HepG2 (cell line): ENCODE measurements around the gene SYNJ2. TPM values are rescaled to one million over a fixed set of nuclear protein-coding genes. Genes with fewer than 3 reads are reported as not detected.

ENCODE experiments used
- AHR ChIP-seq: IDR thresholded peaks from 2 replicates; pipeline ENCODE4 v1.6.1; 2018; ENCODE audit warnings: missing genetic modification reagents, missing compliant biosample characterization
- ASH2L ChIP-seq: fragments of 300-600, 200-600 bp; sonication (generic); IDR thresholded peaks from 2 replicates; pipeline ENCODE4 v1.7.0; 2017; ENCODE audit warnings: low read depth, mild to moderate bottlenecking, moderate library complexity, mixed read lengths, low read length; ENCODE audit not compliant: insufficient read length
- ATRX ChIP-seq: sonication (generic); formaldehyde crosslinking; IDR thresholded peaks from 2 replicates; pipeline ENCODE4 v1.4.0; 2020; ENCODE audit warnings: missing genetic modification reagents, borderline replicate concordance
- HNRNPUL1 ChIP-seq: fragments of 200-400 bp; formaldehyde crosslinking; IDR thresholded peaks from 2 replicates; pipeline ENCODE4 v1.6.1; 2017; ENCODE audit warnings: low read depth, mild to moderate bottlenecking, low read length, moderate library complexity
- HOXA3 ChIP-seq: sonication (generic); formaldehyde crosslinking; IDR thresholded peaks from 2 replicates; pipeline ENCODE4 v1.5.0; 2020; ENCODE audit warnings: missing genetic modification reagents
- MAZ ChIP-seq, 2 experiments: sonication (generic) in 1 of 2; formaldehyde crosslinking in 1 of 2; IDR thresholded peaks; 2 replicates each; pipeline versions ENCODE4 v1.5.0 to v1.6.1; 2012 to 2020; ENCODE audit warnings: low read depth in 2 of 2, mild to moderate bottlenecking in 2 of 2, borderline replicate concordance in 1 of 2, improper control_type of control experiment in 1 of 2, low read length in 1 of 2, missing genetic modification reagents in 1 of 2, moderate library complexity in 1 of 2
- PAWR ChIP-seq: sonication (generic); formaldehyde crosslinking; IDR thresholded peaks from 2 replicates; pipeline ENCODE4 v1.4.0; 2020; ENCODE audit warnings: missing genetic modification reagents, mild to moderate bottlenecking, borderline replicate concordance
- SNAI1 ChIP-seq: sonication (generic); formaldehyde crosslinking; IDR thresholded peaks from 2 replicates; pipeline ENCODE4 v1.5.0; 2020; ENCODE audit warnings: mild to moderate bottlenecking, missing genetic modification reagents, borderline replicate concordance
- SP2 ChIP-seq: sonication (generic); formaldehyde crosslinking; IDR thresholded peaks from 2 replicates; pipeline ENCODE4 v1.5.1; 2020; ENCODE audit warnings: mild to moderate bottlenecking, missing genetic modification reagents
- SP4 ChIP-seq: sonication (generic); formaldehyde crosslinking; IDR thresholded peaks from 2 replicates; pipeline ENCODE4 v1.8.1; 2023; ENCODE audit warnings: mild to moderate bottlenecking, missing genetic modification reagents
- U2AF1 ChIP-seq: fragments of 200-400 bp; formaldehyde crosslinking; optimal IDR thresholded peaks from 2 replicates; pipeline ENCODE3; 2017; ENCODE audit warnings: mild to moderate bottlenecking, low read depth, low read length
- ZKSCAN8 ChIP-seq: IDR thresholded peaks from 2 replicates; pipeline ENCODE4 v1.6.1; 2016; ENCODE audit warnings: borderline replicate concordance, missing genetic modification reagents, missing compliant biosample characterization
- ZMYM4 ChIP-seq: sonication (generic); formaldehyde crosslinking; IDR thresholded peaks from 2 replicates; pipeline ENCODE4 v1.8.1; 2023; ENCODE audit warnings: mild to moderate bottlenecking, missing genetic modification reagents
- ZNF207 ChIP-seq: fragments of 450-650 bp; IDR thresholded peaks from 2 replicates; pipeline ENCODE4 v1.6.1; 2016; ENCODE audit warnings: antibody characterized with exemption, borderline replicate concordance
- ZNF430 ChIP-seq: sonication (generic); formaldehyde crosslinking; IDR thresholded peaks from 2 replicates; pipeline ENCODE4 v1.9.0; 2021; ENCODE audit warnings: mild to moderate bottlenecking, missing genetic modification reagents
- ZNF589 ChIP-seq: sonication (generic); formaldehyde crosslinking; conservative IDR thresholded peaks from 2 replicates; pipeline ENCODE4 v1.8.0; 2022; ENCODE audit warnings: mild to moderate bottlenecking, moderate library complexity, missing genetic modification reagents
- ZNF672 ChIP-seq: sonication (generic); formaldehyde crosslinking; IDR thresholded peaks from 2 replicates; pipeline ENCODE4 v1.8.1; 2022; ENCODE audit warnings: missing genetic modification reagents
- ZNF703 ChIP-seq: sonication (generic); formaldehyde crosslinking; IDR thresholded peaks from 2 replicates; pipeline ENCODE4 v1.5.1; 2020; ENCODE audit warnings: missing genetic modification reagents, mild to moderate bottlenecking, moderate library complexity, borderline replicate concordance
- polyA plus RNA-seq, 8 experiments: library from polyadenylated mRNA; depleted of rRNA in 3 of 8; stranded (reverse) in 7 of 8; unstranded in 1 of 8; fragments of >200 nt; fragmentation: Illumina TruSeq in 4 of 8; extraction: Trizol in 4 of 8; gene quantifications; 2 replicates each; pipeline versions ENCODE4 v1.2.1 to v1.2.3, GENCODE V29; 2011 to 2016; ENCODE audit warnings: low read depth in 4 of 8, missing spikeins in 1 of 8, mixed read lengths in 1 of 8; ENCODE audit not compliant: insufficient read depth in 1 of 8
- total RNA-seq, 5 experiments: library from RNA; depleted of rRNA; stranded (reverse); fragments of >200 nt; fragmentation: Illumina TruSeq; extraction: Trizol; gene quantifications; 2 replicates each; pipeline ENCODE4 v1.2.3, GENCODE V29; 2016; ENCODE audit warnings: low read depth in 1 of 5
- TF ChIP-seq, protein P1 (sequence below): sonication (generic); formaldehyde crosslinking; IDR thresholded peaks from 2 replicates; pipeline ENCODE4 v1.8.0; 2022; ENCODE audit warnings: mild to moderate bottlenecking, missing genetic modification reagents
- TF ChIP-seq, protein P2 (sequence below): sonication (generic); formaldehyde crosslinking; IDR thresholded peaks from 2 replicates; pipeline ENCODE4 v1.5.0; 2020; ENCODE audit warnings: mild to moderate bottlenecking, missing genetic modification reagents
- TF ChIP-seq, protein P3 (sequence below): sonication (generic); formaldehyde crosslinking; IDR thresholded peaks from 2 replicates; pipeline ENCODE4 v1.4.0; 2020; ENCODE audit warnings: mild to moderate bottlenecking, missing genetic modification reagents
- TF ChIP-seq, protein P4 (sequence below): sonication (generic); formaldehyde crosslinking; conservative IDR thresholded peaks from 2 replicates; pipeline ENCODE4 v1.4.0; 2020; ENCODE audit warnings: missing genetic modification reagents

The SYNJ2 gene
- total and polyA plus RNA-seq, 2 of the 13 experiments (the other 11 are each of a cell fraction or from before 2014, with no cell fraction given): 39.1 to 57.6 TPM

DNA sequence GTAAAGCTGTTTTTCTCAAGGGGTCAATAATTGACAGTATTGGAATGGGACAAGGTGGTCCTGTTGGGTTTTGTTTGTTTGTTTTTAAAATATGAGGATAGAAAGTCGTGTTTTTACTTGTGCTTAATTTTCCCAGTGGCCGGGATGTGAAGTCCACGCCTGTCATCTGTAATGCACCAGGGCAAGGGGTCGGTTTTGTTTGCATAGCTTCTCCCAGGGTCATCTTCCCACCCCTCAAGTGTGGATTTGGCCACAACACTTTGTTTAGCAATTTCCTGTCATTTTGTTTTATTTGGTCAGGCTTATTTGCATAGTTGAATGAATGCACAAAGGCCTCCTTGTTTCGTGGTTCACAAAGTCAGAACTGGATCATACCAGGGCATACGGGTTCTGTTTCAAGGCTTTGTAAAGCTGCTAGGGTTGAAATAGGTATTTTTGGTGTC is 29.8 kb downstream of the SYNJ2 start (continued):
- TF ChIP-seq, protein P1, sequence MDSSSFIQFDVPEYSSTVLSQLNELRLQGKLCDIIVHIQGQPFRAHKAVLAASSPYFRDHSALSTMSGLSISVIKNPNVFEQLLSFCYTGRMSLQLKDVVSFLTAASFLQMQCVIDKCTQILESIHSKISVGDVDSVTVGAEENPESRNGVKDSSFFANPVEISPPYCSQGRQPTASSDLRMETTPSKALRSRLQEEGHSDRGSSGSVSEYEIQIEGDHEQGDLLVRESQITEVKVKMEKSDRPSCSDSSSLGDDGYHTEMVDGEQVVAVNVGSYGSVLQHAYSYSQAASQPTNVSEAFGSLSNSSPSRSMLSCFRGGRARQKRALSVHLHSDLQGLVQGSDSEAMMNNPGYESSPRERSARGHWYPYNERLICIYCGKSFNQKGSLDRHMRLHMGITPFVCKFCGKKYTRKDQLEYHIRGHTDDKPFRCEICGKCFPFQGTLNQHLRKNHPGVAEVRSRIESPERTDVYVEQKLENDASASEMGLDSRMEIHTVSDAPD: no peak; the same call in 1 of the 2 replicates
- TF ChIP-seq SNAI1 (no peak; the same call in 1 of the 2 replicates), ZNF703 (peak; percentile 86), SP4 (CRISPR knock-in tag) (no peak), ZNF672 (CRISPR knock-in tag) (no peak), U2AF1 (peak; percentile 75), HNRNPUL1 (no peak), ZMYM4 (CRISPR knock-in tag) (peak; percentile 82), HOXA3 (peak; percentile 81), SP2 (no peak), ZNF589 (CRISPR knock-in tag) (0 out of 2 replicates have a peak, but pooled peaks have one; percentile 59), ZNF207 (no peak), MAZ (IDR thresholded peaks at IDR 0.05; ENCODE audit: borderline replicate concordance, low read depth, low read length) (peak; percentile 25; the same call in 1 of the 2 replicates), MAZ (CRISPR knock-in tag; IDR thresholded peaks at IDR 0.05; ENCODE audit: low read depth) (peak; percentile 12; the same call in 1 of the 2 replicates), ASH2L (peak; percentile 100), AHR (CRISPR knock-in tag) (no peak), PAWR (CRISPR knock-in tag) (no peak), ZKSCAN8 (CRISPR knock-in tag) (peak; percentile 92), ATRX (no peak), ZNF430 (no peak)
- TF ChIP-seq, protein P2, sequence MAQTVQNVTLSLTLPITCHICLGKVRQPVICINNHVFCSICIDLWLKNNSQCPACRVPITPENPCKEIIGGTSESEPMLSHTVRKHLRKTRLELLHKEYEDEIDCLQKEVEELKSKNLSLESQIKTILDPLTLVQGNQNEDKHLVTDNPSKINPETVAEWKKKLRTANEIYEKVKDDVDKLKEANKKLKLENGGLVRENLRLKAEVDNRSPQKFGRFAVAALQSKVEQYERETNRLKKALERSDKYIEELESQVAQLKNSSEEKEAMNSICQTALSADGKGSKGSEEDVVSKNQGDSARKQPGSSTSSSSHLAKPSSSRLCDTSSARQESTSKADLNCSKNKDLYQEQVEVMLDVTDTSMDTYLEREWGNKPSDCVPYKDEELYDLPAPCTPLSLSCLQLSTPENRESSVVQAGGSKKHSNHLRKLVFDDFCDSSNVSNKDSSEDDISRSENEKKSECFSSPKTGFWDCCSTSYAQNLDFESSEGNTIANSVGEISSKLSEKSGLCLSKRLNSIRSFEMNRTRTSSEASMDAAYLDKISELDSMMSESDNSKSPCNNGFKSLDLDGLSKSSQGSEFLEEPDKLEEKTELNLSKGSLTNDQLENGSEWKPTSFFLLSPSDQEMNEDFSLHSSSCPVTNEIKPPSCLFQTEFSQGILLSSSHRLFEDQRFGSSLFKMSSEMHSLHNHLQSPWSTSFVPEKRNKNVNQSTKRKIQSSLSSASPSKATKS: no peak; the same call in 1 of the 2 replicates
- TF ChIP-seq, protein P3, sequence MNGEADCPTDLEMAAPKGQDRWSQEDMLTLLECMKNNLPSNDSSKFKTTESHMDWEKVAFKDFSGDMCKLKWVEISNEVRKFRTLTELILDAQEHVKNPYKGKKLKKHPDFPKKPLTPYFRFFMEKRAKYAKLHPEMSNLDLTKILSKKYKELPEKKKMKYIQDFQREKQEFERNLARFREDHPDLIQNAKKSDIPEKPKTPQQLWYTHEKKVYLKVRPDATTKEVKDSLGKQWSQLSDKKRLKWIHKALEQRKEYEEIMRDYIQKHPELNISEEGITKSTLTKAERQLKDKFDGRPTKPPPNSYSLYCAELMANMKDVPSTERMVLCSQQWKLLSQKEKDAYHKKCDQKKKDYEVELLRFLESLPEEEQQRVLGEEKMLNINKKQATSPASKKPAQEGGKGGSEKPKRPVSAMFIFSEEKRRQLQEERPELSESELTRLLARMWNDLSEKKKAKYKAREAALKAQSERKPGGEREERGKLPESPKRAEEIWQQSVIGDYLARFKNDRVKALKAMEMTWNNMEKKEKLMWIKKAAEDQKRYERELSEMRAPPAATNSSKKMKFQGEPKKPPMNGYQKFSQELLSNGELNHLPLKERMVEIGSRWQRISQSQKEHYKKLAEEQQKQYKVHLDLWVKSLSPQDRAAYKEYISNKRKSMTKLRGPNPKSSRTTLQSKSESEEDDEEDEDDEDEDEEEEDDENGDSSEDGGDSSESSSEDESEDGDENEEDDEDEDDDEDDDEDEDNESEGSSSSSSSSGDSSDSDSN: no peak; the same call in 1 of the 2 replicates
- TF ChIP-seq, protein P4, sequence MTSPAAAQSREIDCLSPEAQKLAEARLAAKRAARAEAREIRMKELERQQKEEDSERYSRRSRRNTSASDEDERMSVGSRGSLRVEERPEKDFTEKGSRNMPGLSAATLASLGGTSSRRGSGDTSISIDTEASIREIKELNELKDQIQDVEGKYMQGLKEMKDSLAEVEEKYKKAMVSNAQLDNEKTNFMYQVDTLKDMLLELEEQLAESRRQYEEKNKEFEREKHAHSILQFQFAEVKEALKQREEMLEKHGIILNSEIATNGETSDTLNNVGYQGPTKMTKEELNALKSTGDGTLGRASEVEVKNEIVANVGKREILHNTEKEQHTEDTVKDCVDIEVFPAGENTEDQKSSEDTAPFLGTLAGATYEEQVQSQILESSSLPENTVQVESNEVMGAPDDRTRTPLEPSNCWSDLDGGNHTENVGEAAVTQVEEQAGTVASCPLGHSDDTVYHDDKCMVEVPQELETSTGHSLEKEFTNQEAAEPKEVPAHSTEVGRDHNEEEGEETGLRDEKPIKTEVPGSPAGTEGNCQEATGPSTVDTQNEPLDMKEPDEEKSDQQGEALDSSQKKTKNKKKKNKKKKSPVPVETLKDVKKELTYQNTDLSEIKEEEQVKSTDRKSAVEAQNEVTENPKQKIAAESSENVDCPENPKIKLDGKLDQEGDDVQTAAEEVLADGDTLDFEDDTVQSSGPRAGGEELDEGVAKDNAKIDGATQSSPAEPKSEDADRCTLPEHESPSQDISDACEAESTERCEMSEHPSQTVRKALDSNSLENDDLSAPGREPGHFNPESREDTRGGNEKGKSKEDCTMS (CRISPR knock-in tag): no peak
